Measurements from ENCODE around the gene TNNC2. TPM values are rescaled to one million over a fixed set of nuclear protein-coding genes. Genes with fewer than 3 reads are reported as not detected.

The TNNC2 gene
- total and polyA plus RNA-seq, 10 donors: 0.54 to 3.4 (median 1.4) TPM; not detected in 5

- DNase-seq: peak; percentile 41
- Histone ChIP-seq H3K4me3 (no peak overlapping the region), H3K27me3 (replicated peaks in 1 of 7) (no peaks in the 10 kb centered on the region), H3K9me3 (no peaks in the 10 kb centered on the region), H3K36me3 (peaks cover 0 to 20% (median 12%) of the 10 kb centered on the region in 6 donors), H3K4me1 (peaks cover 0 to 10% (median 2%) of the 10 kb centered on the region in 6 donors), H3K27ac (no peak overlapping the region)
- intact Hi-C loops (cut with DNase I; ENCODE audit: low total_unique reads): no loop called here
- 91 to 100% (median 96%) methylated on average over 3 to 4 of the region's 4 CpGs for WGBS, 5 donors
- no peak for TF ChIP-seq CTCF (IDR thresholded peaks at IDR 0.05 in 8 of 11, conservative IDR thresholded peaks at IDR 0.05 in 3 of 11)
- TF ChIP-seq POLR2AphosphoS5 (IDR thresholded peaks at IDR 0.05): no peak
- no peak for TF ChIP-seq POLR2A (IDR thresholded peaks at IDR 0.05)
Measured at GRCh38 chr20:45872626-45873025, 45.5 kb upstream of the TNNC2 start.

GRCh38 chr20:45867819-45868176, 40.7 kb upstream of the TNNC2 start:
- intact Hi-C loops (cut with DNase I; ENCODE audit: low total_unique reads): no loop called here
- H3K36me3 ChIP-seq: peaks cover 0 to 6% (median 0%) of the 10 kb centered on the region in 6 donors
- H3K27ac ChIP-seq: no peak overlapping the region
- H3K27me3 ChIP-seq (replicated peaks in 1 of 7): no peaks in the 10 kb centered on the region
- no peak overlapping the region for H3K4me3 ChIP-seq
- DNase-seq: no peak
- H3K4me1 ChIP-seq: peaks cover 0 to 10% (median 2%) of the 10 kb centered on the region in 6 donors
- TF ChIP-seq CTCF (IDR thresholded peaks at IDR 0.05 in 8 of 11, conservative IDR thresholded peaks at IDR 0.05 in 3 of 11) (no peak), POLR2AphosphoS5 (IDR thresholded peaks at IDR 0.05) (no peak), POLR2A (IDR thresholded peaks at IDR 0.05) (no peak)
- H3K9me3 ChIP-seq: no peaks in the 10 kb centered on the region

- DNase-seq: peak; percentile 5
- WGBS, 5 donors: 89 to 97% (median 92%) methylated on average over 6 of the region's 6 CpGs
- Histone ChIP-seq H3K9me3 (no peaks in the 10 kb centered on the region), H3K36me3 (peaks cover 0 to under 1% (median 0%) of the 10 kb centered on the region in 6 donors), H3K4me3 (no peak overlapping the region), H3K27ac (no peak overlapping the region), H3K4me1 (peaks cover 0 to 10% (median 2%) of the 10 kb centered on the region in 6 donors), H3K27me3 (replicated peaks in 1 of 7) (no peaks in the 10 kb centered on the region)
- TF ChIP-seq POLR2A (IDR thresholded peaks at IDR 0.05): no peak
- no peak for TF ChIP-seq CTCF (IDR thresholded peaks at IDR 0.05 in 8 of 11, conservative IDR thresholded peaks at IDR 0.05 in 3 of 11)
- TF ChIP-seq POLR2AphosphoS5 (IDR thresholded peaks at IDR 0.05): no peak
- intact Hi-C loops (cut with DNase I; ENCODE audit: low total_unique reads): no loop called here
Measured at GRCh38 chr20:45867136-45867818, 40.2 kb upstream of the TNNC2 start.

- Histone ChIP-seq H3K9me3 (no peaks in the 10 kb centered on the region), H3K4me1 (peaks cover 0 to 10% (median 2%) of the 10 kb centered on the region in 6 donors), H3K27me3 (replicated peaks in 1 of 7) (no peaks in the 10 kb centered on the region), H3K27ac (no peak overlapping the region), H3K4me3 (no peak overlapping the region), H3K36me3 (no peaks in the 10 kb centered on the region)
- WGBS, 5 donors: 91 to 99% (median 94%) methylated on average over 5 of the region's 5 CpGs
- DNase-seq: peak; percentile 17
- no peak for TF ChIP-seq POLR2AphosphoS5 (IDR thresholded peaks at IDR 0.05)
- TF ChIP-seq POLR2A (IDR thresholded peaks at IDR 0.05): no peak
- no peak for TF ChIP-seq CTCF (IDR thresholded peaks at IDR 0.05 in 8 of 11, conservative IDR thresholded peaks at IDR 0.05 in 3 of 11)
- intact Hi-C loops (cut with DNase I; ENCODE audit: low total_unique reads): no loop called here
Measured at GRCh38 chr20:45866454-45866853, 39.3 kb upstream of the TNNC2 start.

All from spleen (tissue), 11 donors.